MM.1S (cell line): ENCODE data around the gene AP5B1.

Experiments
- EZH2 ChIP-seq: fragments of 300-600 bp; sonication (generic); optimal IDR thresholded peaks from 2 replicates; pipeline ENCODE3; 2017; ENCODE audit warnings: low read depth, mild to moderate bottlenecking, antibody characterized with exemption, low read length, mixed read lengths
- EZH2phosphoT487 ChIP-seq: fragments of 300-600 bp; sonication (generic); IDR thresholded peaks from 2 replicates; pipeline ENCODE4 v1.6.1; 2018; ENCODE audit warnings: antibody characterized with exemption, low read length
- TF ChIP-seq, protein P1 (sequence below): fragments of 300-600 bp; sonication (generic); IDR thresholded peaks from 2 replicates; pipeline ENCODE4 v1.5.1; 2016; ENCODE audit warnings: antibody characterized with exemption, low read length, mixed read lengths

DNA sequence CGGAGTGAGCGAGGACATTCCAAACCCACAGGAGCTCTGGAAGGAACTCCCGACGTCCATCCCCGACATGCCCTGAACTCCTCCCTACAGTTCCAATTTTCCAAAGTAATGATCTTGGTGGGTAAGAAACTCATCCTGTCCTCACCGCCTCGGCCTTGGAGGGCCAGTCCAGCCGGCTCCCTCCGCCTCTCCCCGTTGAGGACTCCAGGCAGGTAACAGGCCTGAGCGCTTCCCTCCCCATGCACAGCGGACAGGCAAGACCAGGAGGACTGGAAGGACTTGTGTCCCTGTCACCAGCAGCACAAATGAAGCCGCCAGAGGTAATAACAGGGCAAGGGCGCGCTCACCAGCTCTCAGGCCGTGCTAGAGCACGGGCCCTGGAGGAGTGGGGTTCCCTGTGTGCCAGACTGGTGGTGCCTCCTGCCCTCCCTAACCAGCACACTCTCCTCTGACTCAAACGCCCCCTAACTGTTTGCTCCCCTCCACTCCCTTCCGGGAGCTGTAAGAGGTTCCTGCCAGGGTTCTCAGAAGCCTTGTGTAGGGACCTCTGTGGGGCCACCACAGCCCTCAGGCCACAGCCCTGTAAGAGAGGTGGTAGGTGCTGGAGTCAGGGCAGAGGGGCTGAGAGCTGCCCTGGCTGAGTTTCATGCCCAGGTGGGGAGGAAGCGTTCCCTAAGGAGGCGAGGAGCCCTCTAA is 23.2 kb upstream of the AP5B1 start:
- TF ChIP-seq, protein P1, sequence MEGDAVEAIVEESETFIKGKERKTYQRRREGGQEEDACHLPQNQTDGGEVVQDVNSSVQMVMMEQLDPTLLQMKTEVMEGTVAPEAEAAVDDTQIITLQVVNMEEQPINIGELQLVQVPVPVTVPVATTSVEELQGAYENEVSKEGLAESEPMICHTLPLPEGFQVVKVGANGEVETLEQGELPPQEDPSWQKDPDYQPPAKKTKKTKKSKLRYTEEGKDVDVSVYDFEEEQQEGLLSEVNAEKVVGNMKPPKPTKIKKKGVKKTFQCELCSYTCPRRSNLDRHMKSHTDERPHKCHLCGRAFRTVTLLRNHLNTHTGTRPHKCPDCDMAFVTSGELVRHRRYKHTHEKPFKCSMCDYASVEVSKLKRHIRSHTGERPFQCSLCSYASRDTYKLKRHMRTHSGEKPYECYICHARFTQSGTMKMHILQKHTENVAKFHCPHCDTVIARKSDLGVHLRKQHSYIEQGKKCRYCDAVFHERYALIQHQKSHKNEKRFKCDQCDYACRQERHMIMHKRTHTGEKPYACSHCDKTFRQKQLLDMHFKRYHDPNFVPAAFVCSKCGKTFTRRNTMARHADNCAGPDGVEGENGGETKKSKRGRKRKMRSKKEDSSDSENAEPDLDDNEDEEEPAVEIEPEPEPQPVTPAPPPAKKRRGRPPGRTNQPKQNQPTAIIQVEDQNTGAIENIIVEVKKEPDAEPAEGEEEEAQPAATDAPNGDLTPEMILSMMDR = no peak
- TF ChIP-seq EZH2phosphoT487 (no peak), EZH2 (no peak)
